HCT116 (cell line): Measurements from ENCODE around the gene HAND1. TPM values are rescaled to one million over a fixed set of nuclear protein-coding genes. Genes with fewer than 3 reads are reported as not detected.

Experiments used
- ATAC-seq: fragments of 200-7000 bp; cut with Tn5 transposase; 2 replicates; pipeline ENCODE4 v1.9.1; 2020; ENCODE audit warnings: mild to moderate bottlenecking, moderate library complexity
- BruUV-seq: library from RNA; stranded (reverse); fragments of 400-500 nt; replicated peaks from 2 replicates; lab custom pipeline; 2021; lab: Mats Ljungman, UMichigan
- CTCF ChIA-PET: fragments of 300-600 bp; sonication (Branson Sonifier 250); formaldehyde crosslinking; loops from one replicate; lab custom pipeline; 2021; ENCODE audit warnings: antibody characterized with exemption; lab: Charles Lee
- POLR2A ChIA-PET: fragments of 300-600, 350-600 bp; sonication (Branson Sonifier 250); formaldehyde crosslinking; loops from one replicate; lab custom pipeline; 2021; ENCODE audit warnings: antibody characterized with exemption; lab: Charles Lee
- RAD21 ChIA-PET, 2 experiments: fragments of 300-600 bp; sonication (Branson Sonifier 250); formaldehyde crosslinking; loops; one replicate each; lab custom pipeline; 2023; ENCODE audit warnings: low total read pairs in 2 of 2; ENCODE audit not compliant: uncharacterized antibody in 2 of 2, unreplicated experiment in 2 of 2, low non-redundant PET in 1 of 2; lab: Charles Lee
- DNase-seq: peaks from one replicate; pipeline ENCODE4 v3.0.0-alpha.2; 2010; ENCODE audit warnings: low read depth, low spot score
- H2AFZ ChIP-seq: fragments of 200-600 bp; shearing (Covaris generic), sonication (generic); 2 replicates; pipeline ENCODE4 v1.6.1; 2017; ENCODE audit warnings: low read depth, mixed run types, mixed read lengths, antibody characterized with exemption, low read length; ENCODE audit not compliant: poor library complexity, severe bottlenecking
- H3K27ac ChIP-seq: 2 replicates; pipeline ENCODE4 v1.5.1; 2012; ENCODE audit warnings: low read depth, low read length
- H3K27me3 ChIP-seq: fragments of 200-600 bp; sonication (generic); 2 replicates; pipeline ENCODE4 v1.6.1; 2016; ENCODE audit warnings: mixed run types, low read length, mixed read lengths; ENCODE audit not compliant: insufficient read depth
- H3K36me3 ChIP-seq, 2 experiments: fragments of 200-500 bp in 1 of 2; fragments of 200-600 bp in 1 of 2; sonication (Bioruptor generic) in 1 of 2; sonication (generic) in 1 of 2; 2 replicates each; pipeline versions ENCODE4 v1.5.1 to v1.6.1; 2014 to 2016; ENCODE audit warnings: low read length in 2 of 2, inconsistent platforms in 1 of 2, mixed read lengths in 1 of 2, mixed run types in 1 of 2; ENCODE audit not compliant: insufficient read depth in 2 of 2, control insufficient read depth in 1 of 2
- H3K4me1 ChIP-seq, 2 experiments: fragments of 200-600 bp in 1 of 2; sonication (generic) in 1 of 2; 2 replicates each; pipeline versions ENCODE4 v1.5.1 to v1.6.1; 2012 to 2017; ENCODE audit warnings: low read length in 2 of 2, inconsistent platforms in 1 of 2, mild to moderate bottlenecking in 1 of 2, mixed read lengths in 1 of 2, mixed run types in 1 of 2, moderate library complexity in 1 of 2; ENCODE audit not compliant: insufficient read depth in 2 of 2, control insufficient read depth in 1 of 2
- H3K4me2 ChIP-seq: fragments of 200-600 bp; sonication (generic); 2 replicates; pipeline ENCODE4 v1.6.1; 2017; ENCODE audit warnings: mixed run types, low read length, mixed read lengths
- H3K4me3 ChIP-seq, 2 experiments: fragments of 200-600 bp in 1 of 2; sonication (generic) in 1 of 2; replicated peaks in 1 of 2; 2 replicates each; pipeline ENCODE4 v1.5.1; 2011 to 2016; ENCODE audit warnings: low read length in 2 of 2, control low read depth in 1 of 2, low read depth in 1 of 2, mild to moderate bottlenecking in 1 of 2, mixed read lengths in 1 of 2, mixed run types in 1 of 2
- H3K79me2 ChIP-seq: fragments of 200-600 bp; sonication (generic); 2 replicates; pipeline ENCODE4 v1.6.1; 2017; ENCODE audit warnings: mild to moderate bottlenecking, mixed run types, low read length, moderate library complexity, mixed read lengths; ENCODE audit not compliant: insufficient read depth
- H3K9ac ChIP-seq: fragments of 200-600 bp; sonication (generic); 2 replicates; pipeline ENCODE4 v1.6.1; 2016; ENCODE audit warnings: low read length, mixed read lengths
- H3K9me2 ChIP-seq: fragments of 200-600 bp; sonication (generic), shearing (Covaris generic); 2 replicates; pipeline ENCODE4 v1.6.1; 2017; ENCODE audit warnings: mixed run types, mild to moderate bottlenecking, moderate library complexity; ENCODE audit not compliant: insufficient read depth
- H3K9me3 ChIP-seq, 2 experiments: fragments of 200-500 bp in 1 of 2; fragments of 200-600 bp in 1 of 2; sonication (Bioruptor generic) in 1 of 2; sonication (generic) in 1 of 2; 2 replicates each; pipeline ENCODE4 v1.6.1; 2014 to 2017; ENCODE audit warnings: low read length in 2 of 2, mixed read lengths in 2 of 2, inconsistent platforms in 1 of 2, low read depth in 1 of 2, mild to moderate bottlenecking in 1 of 2, mixed run types in 1 of 2, moderate library complexity in 1 of 2; ENCODE audit not compliant: control insufficient read depth in 1 of 2, insufficient read depth in 1 of 2
- H4K20me1 ChIP-seq: fragments of 200-600 bp; sonication (generic), shearing (Covaris generic); 2 replicates; pipeline ENCODE4 v1.6.1; 2017; ENCODE audit warnings: mixed run types, mild to moderate bottlenecking, moderate library complexity; ENCODE audit not compliant: insufficient read depth
- CBX3 ChIP-seq: IDR thresholded peaks from 2 replicates; pipeline ENCODE4 v1.6.1; 2012; ENCODE audit warnings: low read depth
- CEBPB ChIP-seq: IDR thresholded peaks from 2 replicates; pipeline ENCODE4 v1.6.1; 2012; ENCODE audit warnings: low read depth
- ELF1 ChIP-seq: IDR thresholded peaks from 2 replicates; pipeline ENCODE4 v1.6.1; 2012; ENCODE audit warnings: low read depth, borderline replicate concordance
- EZH2 ChIP-seq: fragments of 200-600 bp; sonication (generic); IDR thresholded peaks from 2 replicates; pipeline ENCODE4 v1.6.1; 2017; ENCODE audit warnings: antibody characterized with exemption, mixed run types
- EZH2phosphoT487 ChIP-seq: fragments of 200-600 bp; IDR thresholded peaks from 2 replicates; pipeline ENCODE4 v1.6.1; 2018; ENCODE audit warnings: antibody characterized with exemption, borderline replicate concordance
- FOSL1 ChIP-seq: IDR thresholded peaks from 2 replicates; pipeline ENCODE4 v1.6.1; 2012; ENCODE audit warnings: low read depth
- JUND ChIP-seq: IDR thresholded peaks from 2 replicates; pipeline ENCODE4 v1.6.1; 2012
- POLR2A ChIP-seq: IDR thresholded peaks from 2 replicates; pipeline ENCODE4 v1.7.0; 2011; ENCODE audit warnings: borderline replicate concordance; ENCODE audit not compliant: insufficient read depth, insufficient read length; ENCODE audit errors: extremely low read depth
- RAD21 ChIP-seq: IDR thresholded peaks from 2 replicates; pipeline ENCODE4 v1.6.1; 2012; ENCODE audit warnings: low read depth, mild to moderate bottlenecking
- SIN3A ChIP-seq: IDR thresholded peaks from 2 replicates; pipeline ENCODE4 v1.6.1; 2012; ENCODE audit warnings: low read depth
- SP1 ChIP-seq: IDR thresholded peaks from 2 replicates; pipeline ENCODE4 v1.6.1; 2012; ENCODE audit warnings: low read depth
- SRF ChIP-seq: IDR thresholded peaks from 2 replicates; pipeline ENCODE4 v1.6.1; 2012; ENCODE audit warnings: low read depth
- TCF7L2 ChIP-seq: IDR thresholded peaks from 2 replicates; pipeline ENCODE4 v1.7.0; 2011; ENCODE audit warnings: borderline replicate concordance, inconsistent platforms; ENCODE audit not compliant: insufficient read depth, insufficient read length; ENCODE audit errors: extremely low read depth
- YY1 ChIP-seq: IDR thresholded peaks from 2 replicates; pipeline ENCODE4 v1.6.1; 2011; ENCODE audit warnings: low read length, low read depth, moderate library complexity, mild to moderate bottlenecking; ENCODE audit not compliant: insufficient replicate concordance; ENCODE audit errors: extremely low read depth
- ZFX ChIP-seq: fragments of 450-650 bp; IDR thresholded peaks from 2 replicates; pipeline ENCODE4 v1.6.1; 2017
- ZNF274 ChIP-seq: fragments of 200-500 bp; sonication (Bioruptor generic); IDR thresholded peaks from 2 replicates; pipeline ENCODE4 v1.6.1; 2014; ENCODE audit warnings: mild to moderate bottlenecking, low read depth, low read length, inconsistent platforms
- intact Hi-C: fragments of 100-400 bp; cut with micrococcal nuclease; formaldehyde crosslinking; loops from 2 replicates; pipeline ENCODE4 v1.10.0; 2022
- total RNA-seq: library from RNA; stranded (reverse); gene quantifications from one replicate; pipeline ENCODE4 v1.2.1, GENCODE V29; 2021; ENCODE audit not compliant: unreplicated experiment
- TF ChIP-seq, protein P1 (sequence below): IDR thresholded peaks from 2 replicates; pipeline ENCODE4 v1.6.1; 2012; ENCODE audit warnings: low read depth
- TF ChIP-seq, protein P2 (sequence below): IDR thresholded peaks from 2 replicates; pipeline ENCODE4 v1.6.1; 2011; ENCODE audit warnings: mild to moderate bottlenecking, low read length, moderate library complexity; ENCODE audit not compliant: insufficient replicate concordance; ENCODE audit errors: extremely low read depth
- TF ChIP-seq, protein P3 (sequence below), 3 experiments: fragments of 200-600 bp in 1 of 3; sonication (generic) in 1 of 3; IDR thresholded peaks in 2 of 3; conservative IDR thresholded peaks in 1 of 3; 2 replicates each; pipeline ENCODE4 v1.5.1; 2012 to 2017; ENCODE audit warnings: low read depth in 2 of 3, low read length in 2 of 3, antibody characterized with exemption in 1 of 3, borderline replicate concordance in 1 of 3, control low read depth in 1 of 3, mild to moderate bottlenecking in 1 of 3, mixed read lengths in 1 of 3, mixed run types in 1 of 3, moderate library complexity in 1 of 3; ENCODE audit not compliant: insufficient read depth in 1 of 3
- TF ChIP-seq, protein P4 (sequence below): IDR thresholded peaks from 2 replicates; pipeline ENCODE4 v1.6.1; 2012

The HAND1 gene
- total RNA-seq, 1 experiment from 2014 or later = not detected

DNA sequence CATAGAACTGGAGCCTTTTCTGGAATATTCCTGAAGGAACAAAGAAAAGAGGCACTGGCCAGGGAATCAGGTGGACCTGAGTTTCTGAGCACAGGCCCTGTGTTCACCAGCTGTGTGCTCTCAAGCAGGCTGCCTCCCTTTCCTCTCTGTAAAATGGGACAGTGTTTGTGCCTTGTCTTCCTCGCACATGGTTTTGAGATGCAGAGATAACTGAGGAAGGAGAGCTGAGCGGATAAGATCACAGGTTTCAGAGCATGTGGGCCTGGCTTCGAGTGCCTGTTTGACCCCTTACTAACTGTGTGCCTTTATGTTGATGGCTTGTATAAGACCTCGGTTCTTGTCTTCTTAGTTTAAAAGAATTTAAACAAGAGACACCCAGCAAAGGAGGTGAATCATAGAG is 46.2 kb upstream of the HAND1 start:
- H3K27ac ChIP-seq = no peak overlapping the region
- no TSS peak for BruUV-seq
- ATAC-seq (no peak), DNase-seq (no peak)
- peaks cover 5 to 20% of the 10 kb centered on the region in 2 experiments; a peak in 3 of 4 replicates for H3K4me1 ChIP-seq
- H3K79me2 ChIP-seq = no peaks in the 10 kb centered on the region
- POLR2A ChIA-PET = no interaction called here
- RAD21 ChIA-PET = no interaction called here
- CTCF ChIA-PET = no interaction called here
- no peaks in the 10 kb centered on the region for H4K20me1 ChIP-seq
- no peaks in the 10 kb centered on the region for H3K9me3 ChIP-seq
- no peak overlapping the region for H2AFZ ChIP-seq
- H3K9me2 ChIP-seq = no peaks in the 10 kb centered on the region
- H3K36me3 ChIP-seq = no peaks in the 10 kb centered on the region
- H3K9ac ChIP-seq = no peak overlapping the region
- intact Hi-C loops = no loop called here
- H3K27me3 ChIP-seq = no peaks in the 10 kb centered on the region
- TF ChIP-seq ELF1 (no peak), CBX3 (no peak), FOSL1 (no peak), ZFX (no peak), RAD21 (no peak), SP1 (no peak), EZH2 (no peak), YY1 (no peak), CEBPB (no peak), TCF7L2 (no peak), SRF (no peak), SIN3A (no peak), ZNF274 (no peak), POLR2A (no peak), JUND (no peak), EZH2phosphoT487 (no peak)
- TF ChIP-seq, protein P1, sequence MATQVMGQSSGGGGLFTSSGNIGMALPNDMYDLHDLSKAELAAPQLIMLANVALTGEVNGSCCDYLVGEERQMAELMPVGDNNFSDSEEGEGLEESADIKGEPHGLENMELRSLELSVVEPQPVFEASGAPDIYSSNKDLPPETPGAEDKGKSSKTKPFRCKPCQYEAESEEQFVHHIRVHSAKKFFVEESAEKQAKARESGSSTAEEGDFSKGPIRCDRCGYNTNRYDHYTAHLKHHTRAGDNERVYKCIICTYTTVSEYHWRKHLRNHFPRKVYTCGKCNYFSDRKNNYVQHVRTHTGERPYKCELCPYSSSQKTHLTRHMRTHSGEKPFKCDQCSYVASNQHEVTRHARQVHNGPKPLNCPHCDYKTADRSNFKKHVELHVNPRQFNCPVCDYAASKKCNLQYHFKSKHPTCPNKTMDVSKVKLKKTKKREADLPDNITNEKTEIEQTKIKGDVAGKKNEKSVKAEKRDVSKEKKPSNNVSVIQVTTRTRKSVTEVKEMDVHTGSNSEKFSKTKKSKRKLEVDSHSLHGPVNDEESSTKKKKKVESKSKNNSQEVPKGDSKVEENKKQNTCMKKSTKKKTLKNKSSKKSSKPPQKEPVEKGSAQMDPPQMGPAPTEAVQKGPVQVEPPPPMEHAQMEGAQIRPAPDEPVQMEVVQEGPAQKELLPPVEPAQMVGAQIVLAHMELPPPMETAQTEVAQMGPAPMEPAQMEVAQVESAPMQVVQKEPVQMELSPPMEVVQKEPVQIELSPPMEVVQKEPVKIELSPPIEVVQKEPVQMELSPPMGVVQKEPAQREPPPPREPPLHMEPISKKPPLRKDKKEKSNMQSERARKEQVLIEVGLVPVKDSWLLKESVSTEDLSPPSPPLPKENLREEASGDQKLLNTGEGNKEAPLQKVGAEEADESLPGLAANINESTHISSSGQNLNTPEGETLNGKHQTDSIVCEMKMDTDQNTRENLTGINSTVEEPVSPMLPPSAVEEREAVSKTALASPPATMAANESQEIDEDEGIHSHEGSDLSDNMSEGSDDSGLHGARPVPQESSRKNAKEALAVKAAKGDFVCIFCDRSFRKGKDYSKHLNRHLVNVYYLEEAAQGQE = no peak
- TF ChIP-seq, protein P2, sequence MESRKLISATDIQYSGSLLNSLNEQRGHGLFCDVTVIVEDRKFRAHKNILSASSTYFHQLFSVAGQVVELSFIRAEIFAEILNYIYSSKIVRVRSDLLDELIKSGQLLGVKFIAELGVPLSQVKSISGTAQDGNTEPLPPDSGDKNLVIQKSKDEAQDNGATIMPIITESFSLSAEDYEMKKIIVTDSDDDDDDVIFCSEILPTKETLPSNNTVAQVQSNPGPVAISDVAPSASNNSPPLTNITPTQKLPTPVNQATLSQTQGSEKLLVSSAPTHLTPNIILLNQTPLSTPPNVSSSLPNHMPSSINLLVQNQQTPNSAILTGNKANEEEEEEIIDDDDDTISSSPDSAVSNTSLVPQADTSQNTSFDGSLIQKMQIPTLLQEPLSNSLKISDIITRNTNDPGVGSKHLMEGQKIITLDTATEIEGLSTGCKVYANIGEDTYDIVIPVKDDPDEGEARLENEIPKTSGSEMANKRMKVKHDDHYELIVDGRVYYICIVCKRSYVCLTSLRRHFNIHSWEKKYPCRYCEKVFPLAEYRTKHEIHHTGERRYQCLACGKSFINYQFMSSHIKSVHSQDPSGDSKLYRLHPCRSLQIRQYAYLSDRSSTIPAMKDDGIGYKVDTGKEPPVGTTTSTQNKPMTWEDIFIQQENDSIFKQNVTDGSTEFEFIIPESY = no peak
- TF ChIP-seq, protein P3, sequence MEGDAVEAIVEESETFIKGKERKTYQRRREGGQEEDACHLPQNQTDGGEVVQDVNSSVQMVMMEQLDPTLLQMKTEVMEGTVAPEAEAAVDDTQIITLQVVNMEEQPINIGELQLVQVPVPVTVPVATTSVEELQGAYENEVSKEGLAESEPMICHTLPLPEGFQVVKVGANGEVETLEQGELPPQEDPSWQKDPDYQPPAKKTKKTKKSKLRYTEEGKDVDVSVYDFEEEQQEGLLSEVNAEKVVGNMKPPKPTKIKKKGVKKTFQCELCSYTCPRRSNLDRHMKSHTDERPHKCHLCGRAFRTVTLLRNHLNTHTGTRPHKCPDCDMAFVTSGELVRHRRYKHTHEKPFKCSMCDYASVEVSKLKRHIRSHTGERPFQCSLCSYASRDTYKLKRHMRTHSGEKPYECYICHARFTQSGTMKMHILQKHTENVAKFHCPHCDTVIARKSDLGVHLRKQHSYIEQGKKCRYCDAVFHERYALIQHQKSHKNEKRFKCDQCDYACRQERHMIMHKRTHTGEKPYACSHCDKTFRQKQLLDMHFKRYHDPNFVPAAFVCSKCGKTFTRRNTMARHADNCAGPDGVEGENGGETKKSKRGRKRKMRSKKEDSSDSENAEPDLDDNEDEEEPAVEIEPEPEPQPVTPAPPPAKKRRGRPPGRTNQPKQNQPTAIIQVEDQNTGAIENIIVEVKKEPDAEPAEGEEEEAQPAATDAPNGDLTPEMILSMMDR (IDR thresholded peaks at IDR 0.05 in 2 of 3, conservative IDR thresholded peaks at IDR 0.05 in 1 of 3; ENCODE audit: borderline replicate concordance in 1 of 3, insufficient read depth in 1 of 3, low read depth in 2 of 3, low read length in 2 of 3) = no peak
- TF ChIP-seq, protein P4, sequence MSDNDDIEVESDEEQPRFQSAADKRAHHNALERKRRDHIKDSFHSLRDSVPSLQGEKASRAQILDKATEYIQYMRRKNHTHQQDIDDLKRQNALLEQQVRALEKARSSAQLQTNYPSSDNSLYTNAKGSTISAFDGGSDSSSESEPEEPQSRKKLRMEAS = no peak
- H3K4me3 ChIP-seq = no peak overlapping the region
- H3K4me2 ChIP-seq = no peak overlapping the region
